Stimulated activated CD4-positive, alpha-beta T cell treated with anti-CD3 and anti-CD28 coated beads, Interleukin-1b, Interleukin-23, amount 100 ng/mL, for 1 hour (primary cell): ENCODE measurements around the gene NXPH3.

Experiments
- DNase-seq, 2 donors: peaks; one replicate each; pipeline ENCODE4 v3.0.0-alpha.2; 2020; ENCODE audit warnings: low read depth in 2 of 2

Gene NXPH3

DNA sequence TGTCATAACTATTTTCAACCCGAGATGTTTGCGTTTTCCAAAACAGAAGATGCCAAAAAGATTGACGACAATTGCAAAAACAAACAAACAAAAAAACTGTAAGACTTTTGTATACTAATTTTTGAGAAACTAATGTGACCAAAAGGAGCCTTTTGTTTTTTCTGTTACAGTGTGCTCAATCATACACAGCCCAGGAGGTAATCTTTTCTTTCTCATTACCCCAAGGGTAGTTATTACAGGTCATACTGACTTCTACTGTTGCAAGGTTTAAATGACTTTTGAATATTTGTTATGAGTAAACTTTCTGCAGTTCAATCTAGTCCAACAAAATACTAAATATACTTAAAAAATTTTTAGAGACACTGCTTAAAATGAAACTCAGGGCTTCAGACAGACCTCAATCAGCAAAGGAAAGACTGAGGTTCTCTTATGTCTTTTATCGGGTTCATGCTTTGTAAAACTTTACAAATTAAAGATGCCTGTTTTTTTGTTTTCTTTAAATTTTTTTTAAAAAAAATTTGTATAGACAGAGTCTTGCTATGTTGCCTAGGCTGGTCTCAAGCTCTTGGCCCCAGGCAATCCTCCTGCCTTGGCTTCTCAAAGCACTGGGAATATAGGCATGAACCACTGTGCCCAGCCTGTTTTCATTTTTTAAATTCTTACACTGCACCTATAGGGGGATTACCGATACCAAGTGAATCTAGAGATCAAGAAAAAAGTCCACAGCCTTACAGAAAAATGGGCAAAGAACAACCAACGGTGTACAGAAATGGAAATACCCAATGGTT, 54.6 kb downstream of the NXPH3 start:
- no peak for DNase-seq

- DNase-seq: no peak
Observed at GRCh38 chr17:49631496-49631895, 55.8 kb downstream of the NXPH3 start.
